COR-L47 (cell line): Measurements from ENCODE around the gene TENM3.

Experiments used
- DNase-seq: peaks from one replicate; lab custom pipeline; 2025; lab: John Stamatoyannopoulos, UW

Gene TENM3

DNA sequence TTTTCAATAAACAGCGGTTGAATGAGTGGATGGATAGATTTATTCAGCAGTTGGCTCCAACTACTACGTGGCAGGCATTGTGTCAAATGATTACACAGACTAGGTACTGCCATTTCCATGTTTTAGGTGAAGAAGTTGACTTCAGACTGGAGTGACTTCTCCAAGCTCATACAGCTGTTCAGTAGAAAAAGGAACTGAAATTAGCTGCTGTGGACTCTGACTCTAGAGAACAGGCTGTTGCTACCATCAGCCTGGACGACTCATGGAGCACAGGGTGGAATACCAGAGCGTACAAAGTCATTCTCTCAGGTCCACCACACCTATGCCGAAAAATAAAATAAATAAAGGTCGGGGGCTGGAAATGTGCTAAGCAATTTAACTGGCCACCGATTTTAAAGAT is 45.3 kb downstream of the TENM3 start:
- no peak for DNase-seq

DNA sequence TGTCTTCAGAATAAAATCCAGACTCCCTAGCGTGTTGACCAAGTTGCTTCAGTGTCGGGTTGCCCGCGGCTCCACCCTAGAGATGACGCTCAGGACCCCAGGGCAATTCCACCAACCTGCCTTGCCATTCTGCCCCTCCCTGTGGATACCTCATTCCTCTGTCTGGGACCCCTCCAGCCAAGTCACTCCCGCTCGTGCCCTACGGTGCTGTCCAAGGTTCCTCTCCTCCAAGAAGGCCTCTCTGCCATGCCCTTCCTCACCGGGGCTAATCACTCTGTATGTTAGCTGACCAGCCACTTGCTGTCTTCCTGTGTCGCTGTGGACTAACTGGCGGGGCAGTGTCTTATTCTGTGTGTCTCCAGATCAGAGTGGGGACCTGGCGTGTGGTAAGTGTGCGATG is 46.6 kb downstream of the TENM3 start:
- DNase-seq = no peak

DNA sequence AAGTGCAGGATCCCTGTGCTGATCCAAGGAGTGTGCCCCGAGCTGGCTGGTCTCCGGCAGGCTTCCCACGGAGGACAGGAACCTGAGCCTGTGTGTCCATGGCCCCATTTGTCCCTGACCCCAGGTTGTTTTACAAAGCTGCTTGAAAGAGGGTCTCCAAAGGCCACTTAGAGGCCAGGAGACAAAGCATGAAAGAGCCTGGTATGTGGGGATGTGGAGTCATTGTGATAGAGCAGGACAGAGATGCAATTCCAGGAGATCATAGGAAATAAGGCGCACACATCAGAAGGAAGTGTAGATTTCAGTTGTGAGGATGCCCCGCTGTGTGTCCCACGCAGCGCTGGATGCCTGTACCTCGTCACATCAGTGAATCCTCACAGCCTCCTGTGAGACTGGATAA is 48.0 kb downstream of the TENM3 start:
- no peak for DNase-seq

DNA sequence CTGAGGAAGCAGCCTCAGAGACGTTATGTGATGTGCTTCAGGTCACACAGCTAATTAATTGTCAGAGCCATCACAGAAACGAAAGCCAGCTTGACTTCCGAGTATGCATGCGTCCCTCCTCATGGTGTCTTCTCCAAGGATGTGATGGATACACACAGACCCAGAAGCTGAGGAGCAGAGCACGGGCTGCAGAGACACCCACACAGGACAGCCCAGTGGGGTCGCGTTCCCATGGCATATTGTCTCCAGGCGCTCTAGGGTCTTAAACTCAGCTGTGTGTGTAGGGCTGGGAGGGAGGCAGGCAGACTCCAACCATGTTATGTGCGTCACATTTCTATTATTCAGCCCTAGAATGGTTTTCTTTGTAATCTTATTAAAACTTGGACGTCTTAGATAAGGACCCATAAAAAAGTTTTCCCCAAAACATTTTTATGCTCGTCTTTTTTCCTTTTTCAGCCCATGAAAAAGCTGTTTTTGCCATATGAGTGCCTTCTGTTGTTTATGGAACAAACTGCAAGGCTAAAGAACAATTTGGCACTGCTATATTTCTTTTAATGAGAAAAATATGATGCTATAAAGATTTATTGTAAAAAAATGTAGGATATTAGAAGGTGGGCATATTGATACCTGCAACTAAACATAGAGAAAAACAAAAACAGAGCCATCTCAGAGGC is 48.5 kb downstream of the TENM3 start:
- no peak for DNase-seq

GRCh38 chr4:182292612-182293011 is 49.4 kb downstream of the TENM3 start:
- no peak for DNase-seq

- DNase-seq = no peak
Observed at GRCh38 chr4:182293691-182294255, 50.6 kb downstream of the TENM3 start.

- no peak for DNase-seq
Observed at GRCh38 chr4:182294451-182294850, 51.2 kb downstream of the TENM3 start.

GRCh38 chr4:182297659-182298058 is 54.5 kb downstream of the TENM3 start:
- no peak for DNase-seq

DNA sequence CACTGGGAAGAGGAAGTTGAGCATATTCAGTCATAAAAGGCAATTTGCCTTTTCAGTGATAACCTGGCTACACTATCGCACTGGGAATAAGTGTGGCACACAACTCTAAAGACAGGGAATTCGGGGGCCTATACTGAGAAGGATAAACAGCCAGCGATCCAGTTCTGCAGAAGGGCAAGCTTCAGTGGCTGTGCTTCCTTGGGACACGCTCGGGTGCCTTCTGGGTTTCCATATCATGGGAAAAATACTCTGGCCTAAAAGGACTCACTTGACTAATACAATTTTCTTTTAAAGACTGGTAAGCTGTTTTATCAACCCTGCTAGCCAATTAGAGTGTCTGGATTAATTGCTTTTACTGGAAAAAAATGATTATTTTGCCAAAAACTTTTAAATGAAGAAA is 58.5 kb downstream of the TENM3 start:
- DNase-seq = no peak

- DNase-seq = no peak
Observed at GRCh38 chr4:182303847-182304246, 60.6 kb downstream of the TENM3 start.

DNA sequence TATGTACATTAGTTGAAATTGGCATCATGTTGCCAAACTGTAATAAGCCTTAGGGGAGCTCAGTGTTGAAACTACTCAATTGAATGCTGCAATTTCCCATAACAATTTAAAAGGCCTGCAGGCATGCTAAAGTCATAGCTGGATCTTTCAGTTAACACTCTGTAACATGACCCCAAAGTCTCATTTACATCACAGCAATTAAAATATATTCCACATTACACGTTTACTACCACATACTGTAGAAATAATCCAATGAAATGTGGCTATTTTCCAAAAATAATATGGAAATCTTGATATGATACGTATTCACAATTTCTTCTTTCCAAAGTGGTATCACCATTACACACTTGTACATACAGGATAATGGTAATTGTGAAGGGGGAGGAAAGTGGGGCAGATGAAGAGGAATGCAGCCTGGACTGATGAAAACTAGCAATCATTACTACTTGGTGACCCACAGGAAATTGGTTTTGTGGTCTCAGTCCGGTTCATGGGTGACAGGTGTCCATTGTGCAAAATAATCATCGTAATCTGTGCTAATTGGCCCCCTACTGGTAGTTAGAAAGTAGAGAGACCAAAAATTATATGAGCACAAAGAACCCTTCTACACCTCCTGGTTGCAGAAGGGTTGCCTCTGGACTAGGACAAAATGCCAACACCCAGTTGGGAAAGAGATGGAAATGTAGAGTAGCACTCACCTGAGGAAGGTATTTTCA is 63.7 kb downstream of the TENM3 start:
- peak; percentile 30 for DNase-seq

- peak; percentile 3 for DNase-seq
Observed at GRCh38 chr4:182307746-182308145, 64.5 kb downstream of the TENM3 start.

DNA sequence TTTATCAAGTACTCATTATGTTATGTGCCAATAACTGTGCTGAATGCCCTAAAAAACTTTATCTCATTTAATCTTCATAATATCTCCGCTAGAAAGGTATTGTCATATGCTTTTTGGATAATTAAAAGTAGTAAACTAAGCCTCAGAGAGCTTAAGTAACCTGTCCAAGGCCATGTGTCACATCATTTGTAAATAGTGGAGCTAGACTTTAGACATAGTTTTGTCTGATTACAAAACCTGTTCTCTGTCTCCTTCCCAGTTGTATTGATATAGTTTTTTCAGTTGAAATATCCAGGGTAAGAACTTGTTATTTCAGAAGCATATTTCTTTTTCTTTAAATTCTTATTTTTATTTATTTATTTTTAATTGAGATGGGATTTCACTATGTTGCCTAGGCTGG is 66.7 kb downstream of the TENM3 start:
- DNase-seq = no peak

- no peak for DNase-seq
Observed at GRCh38 chr4:182310316-182310715, 67.1 kb downstream of the TENM3 start.

GRCh38 chr4:182310962-182311361 is 67.8 kb downstream of the TENM3 start:
- DNase-seq = no peak

- no peak for DNase-seq
Observed at GRCh38 chr4:182314537-182314936, 71.3 kb downstream of the TENM3 start.

DNA sequence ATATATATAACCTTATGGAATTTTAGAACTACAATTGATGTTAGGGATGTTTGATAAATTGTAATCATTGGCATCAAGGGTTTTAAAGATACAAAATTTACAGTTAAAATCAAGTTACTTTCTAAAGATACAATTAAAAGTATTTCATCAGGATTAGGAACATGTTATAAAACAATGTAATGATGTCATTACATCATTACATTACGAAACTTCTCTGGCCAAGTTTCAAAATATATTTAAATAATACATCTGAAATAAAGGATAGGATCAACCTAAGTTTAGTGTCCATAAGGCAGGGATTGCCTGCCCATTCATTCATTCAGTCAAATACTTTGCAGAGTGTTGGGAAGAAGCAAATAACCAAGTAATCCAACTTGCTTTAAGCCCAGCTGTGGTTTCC is 75.1 kb downstream of the TENM3 start:
- DNase-seq = no peak

DNA sequence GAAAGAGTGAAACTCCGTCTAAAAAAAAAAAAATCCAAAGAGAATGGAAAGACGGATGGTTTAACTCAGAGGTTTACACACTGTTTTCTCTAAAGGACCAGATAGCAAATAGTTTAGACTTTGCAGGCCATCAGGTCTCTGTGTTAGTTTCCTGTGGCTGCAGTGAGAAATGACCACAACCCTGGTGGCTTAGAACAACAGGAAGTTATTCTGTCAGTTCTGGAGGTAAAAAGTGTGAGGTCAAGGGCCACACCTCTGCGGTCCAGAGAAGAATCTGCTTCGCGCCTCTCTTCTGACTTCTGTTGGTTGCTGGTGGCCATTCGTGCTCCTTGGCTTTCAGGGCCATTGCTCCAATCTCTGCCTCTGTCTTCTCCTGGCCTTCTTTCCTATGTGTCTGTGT is 76.9 kb downstream of the TENM3 start:
- no peak for DNase-seq

DNA sequence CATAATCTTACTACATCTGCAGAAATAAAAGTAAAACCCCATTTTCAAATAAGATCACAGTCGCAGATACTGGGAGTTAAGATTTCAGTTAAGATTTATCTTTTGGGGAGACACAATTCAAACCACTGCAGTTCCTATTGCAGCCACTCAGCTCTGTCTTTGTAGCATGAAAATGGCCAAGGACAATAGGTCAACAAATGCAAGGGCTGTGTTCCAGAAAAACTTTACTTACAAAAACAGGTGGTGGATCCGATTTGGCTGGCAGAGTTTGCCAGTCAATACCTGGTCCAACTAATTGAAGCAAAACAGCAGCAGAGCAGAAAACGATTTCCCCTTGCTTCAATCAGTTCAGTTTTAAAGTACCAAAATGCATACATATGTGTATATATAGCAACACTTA is 77.4 kb downstream of the TENM3 start:
- no peak for DNase-seq

DNA sequence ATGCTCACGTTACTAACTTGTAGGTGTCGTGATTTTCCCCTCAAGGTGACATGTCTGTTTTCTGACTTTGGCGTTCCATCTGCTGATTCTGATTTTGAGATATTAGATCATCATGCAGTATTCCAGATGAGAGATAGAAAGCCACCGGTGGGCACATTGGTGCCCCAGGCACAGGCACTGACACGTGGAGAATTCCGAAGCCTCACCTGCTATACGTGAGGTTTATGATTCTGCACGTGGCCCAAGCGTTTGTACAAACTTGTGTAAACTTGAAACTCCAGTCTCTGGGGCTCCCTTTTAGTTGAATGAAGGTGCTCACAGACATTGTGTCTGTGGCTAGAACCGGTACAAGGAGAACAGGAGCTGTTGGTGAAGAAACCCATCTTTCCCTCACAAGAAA is 81.1 kb downstream of the TENM3 start:
- no peak for DNase-seq

DNA sequence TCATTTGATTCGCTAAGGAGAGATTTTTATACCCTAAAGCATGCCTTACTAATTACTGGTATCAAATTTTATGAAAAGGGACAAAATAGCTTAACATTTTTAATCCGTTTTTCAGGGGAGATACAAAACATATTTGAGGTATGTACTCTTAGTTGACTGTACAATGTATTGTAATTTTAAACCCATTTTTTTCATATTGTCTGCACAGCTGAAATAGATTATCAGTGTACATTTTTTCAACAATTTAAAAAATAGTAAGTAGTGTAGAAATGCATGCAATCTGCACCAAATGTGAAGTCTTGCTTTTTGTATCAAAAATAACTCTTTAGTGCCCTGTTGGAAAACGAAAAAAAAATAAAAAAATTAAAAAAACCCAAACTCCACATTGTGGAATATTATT is 82.2 kb downstream of the TENM3 start:
- DNase-seq = no peak

DNA sequence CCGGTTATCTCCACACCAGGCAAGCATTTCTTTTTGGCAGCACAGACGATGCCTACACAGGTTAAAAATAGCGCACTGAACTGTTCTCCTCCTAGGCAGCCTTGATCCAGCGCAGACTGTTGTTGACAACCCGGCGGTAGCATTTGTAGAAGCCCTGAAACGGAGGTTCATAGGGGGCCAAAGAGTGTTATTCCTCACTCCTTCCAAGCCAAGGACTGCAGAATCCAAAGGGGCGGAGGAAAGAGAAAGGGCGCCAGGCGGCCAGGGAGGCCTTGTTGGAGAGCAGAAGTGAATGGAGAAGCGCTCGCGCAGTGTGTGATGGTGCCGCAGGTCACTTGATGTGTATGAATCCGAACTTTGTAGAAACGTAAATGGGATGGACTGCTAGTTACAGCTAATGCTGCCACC is 82.7 kb downstream of the TENM3 start:
- DNase-seq = no peak

GRCh38 chr4:182328505-182328904 is 85.3 kb downstream of the TENM3 start:
- no peak for DNase-seq

DNA sequence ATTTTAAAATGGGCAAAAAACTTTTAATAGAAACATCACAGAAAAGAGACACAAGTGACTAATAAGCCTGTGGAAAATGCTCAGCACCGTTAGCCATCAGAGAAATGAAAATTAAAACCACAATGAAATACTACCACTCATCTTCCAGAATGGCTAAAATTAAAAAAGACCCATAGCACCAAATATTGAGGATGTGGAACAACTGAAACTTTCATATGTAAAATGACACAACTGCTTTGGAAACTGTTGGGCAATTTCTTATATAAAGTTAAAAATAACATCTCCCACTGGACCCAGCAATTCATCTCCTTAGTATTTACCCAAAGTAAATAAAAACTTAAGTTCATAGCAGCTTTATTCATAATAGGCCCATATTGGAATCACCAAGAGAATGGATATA is 94.2 kb downstream of the TENM3 start:
- no peak for DNase-seq
